ENCODE results near the gene SOCS7. TPM values are rescaled to one million over a fixed set of nuclear protein-coding genes. Genes with fewer than 3 reads are reported as not detected.
"Not testable (repeated sequence)": the region's sequence is repeated elsewhere in the genome, so short reads cannot be mapped to it uniquely, and the experiment has no call there.

The SOCS7 gene
- total and polyA plus RNA-seq, 2 of the 4 experiments (the other 2 are of a cell fraction), result 6.5 to 6.8 TPM

- Histone ChIP-seq H3K18ac (ENCODE audit: low read depth, low read length) (no peak overlapping the region), H2BK20ac (ENCODE audit: low read depth, low read length) (no peak overlapping the region), H2BK15ac (ENCODE audit: low read depth, low read length) (no peak overlapping the region), H3K56ac (ENCODE audit: extremely low read depth, insufficient read depth, low read length) (no peak overlapping the region), H3K9ac (ENCODE audit: low read depth, low read length) (no peak overlapping the region), H2BK120ac (ENCODE audit: low read depth, low read length) (no peak overlapping the region), H4K20me1 (ENCODE audit: insufficient read depth, low read length) (peaks cover 95% of the 10 kb centered on the region), H4K5ac (ENCODE audit: low read depth, low read length) (no peak overlapping the region), H2AFZ (replicated peaks; ENCODE audit: low read length, poor library complexity) (no peak overlapping the region), H3K79me1 (ENCODE audit: low read depth in 1 of 2, low read length in 2 of 2) (peaks cover 28 to 92% of the 10 kb centered on the region in 2 experiments), H3K9me1 (ENCODE audit: insufficient read depth, low read length) (peaks cover 16% of the 10 kb centered on the region), H3K4me2 (ENCODE audit: low read depth, low read length) (no peak overlapping the region), H3K4me1 (ENCODE audit: control insufficient read depth, insufficient read depth, low read length) (peaks cover 11% of the 10 kb centered on the region), H3K36me3 (ENCODE audit: control insufficient read depth, insufficient read depth, low read length) (peaks cover 13% of the 10 kb centered on the region), H3K27me3 (ENCODE audit: control insufficient read depth, insufficient read depth, low read length) (no peaks in the 10 kb centered on the region), H4K8ac (ENCODE audit: low read depth in 2 of 2, low read length in 2 of 2) (no peak overlapping the region), H3K4ac (ENCODE audit: low read depth, low read length) (no peak overlapping the region), H4K91ac (ENCODE audit: insufficient read depth, low read depth, low read length) (no peak overlapping the region), H3K14ac (replicated peaks; ENCODE audit: low read depth, low read length) (no peak overlapping the region), H3K4me3 (ENCODE audit: insufficient read depth, low read depth, low read length) (no peak overlapping the region), H3K27ac (ENCODE audit: insufficient read depth, low read length) (no peak overlapping the region), H3K23ac (ENCODE audit: low read depth, low read length) (no peak overlapping the region), H2AK5ac (ENCODE audit: low read depth, low read length) (no peak overlapping the region), H2AK9ac (replicated peaks; ENCODE audit: low read depth, low read length, poor library complexity) (no peak overlapping the region), H2BK5ac (ENCODE audit: low read depth, low read length, poor library complexity, severe bottlenecking) (no peak overlapping the region), H3K9me3 (ENCODE audit: control insufficient read depth, insufficient read depth, low read length) (no peaks in the 10 kb centered on the region)
- POLR2A ChIA-PET (ENCODE audit: unreplicated experiment), result no interaction called here
- WGBS, 2 experiments (ENCODE audit: extremely low coverage in 2 of 2, insufficient read length in 1 of 2), result 81% methylated on average over 6 of the region's 11 CpGs; no CpG with 5 or more reads in 1 of the 2 experiments
- BruUV-seq (replicated peaks), result no TSS peak
- ATAC-seq (ENCODE audit: low read depth), result no peak
- dilution Hi-C loops (cut with HindIII; ENCODE audit: low sequenced_read_pairs, unreplicated experiment) (no loop called here), intact Hi-C loops (cut with micrococcal nuclease) (no loop called here), in situ Hi-C loops (cut with MboI; ENCODE audit: low sequenced_read_pairs) (no loop called here)
- TF ChIP-seq NFE2L2 (IDR thresholded peaks at IDR 0.05; ENCODE audit: low read depth, low read length) (no peak), BHLHE40 (IDR thresholded peaks at IDR 0.05; ENCODE audit: low read depth, low read length) (no peak)
- CTCF ChIA-PET, result interaction anchor here (0.7 kb wide), 2 partner anchors 97 to 151 kb away, joined by 4 to 5 read pairs; no protein-coding TSS in a partner anchor
- no peak for DNase-seq
Measured at GRCh38 chr17:38436386-38436785, 84.7 kb downstream of the SOCS7 start.

GRCh38 chr17:38437313-38437712 is 85.7 kb downstream of the SOCS7 start:
- H3K18ac ChIP-seq (ENCODE audit: low read depth, low read length); H2BK120ac ChIP-seq (ENCODE audit: low read depth, low read length); intact Hi-C loops (cut with micrococcal nuclease); H4K8ac ChIP-seq (ENCODE audit: low read depth in 2 of 2, low read length in 2 of 2); H2BK20ac ChIP-seq (ENCODE audit: low read depth, low read length); H3K9me3 ChIP-seq (ENCODE audit: control insufficient read depth, insufficient read depth, low read length); H2AFZ ChIP-seq (replicated peaks; ENCODE audit: low read length, poor library complexity); H3K23ac ChIP-seq (ENCODE audit: low read depth, low read length); dilution Hi-C loops (cut with HindIII; ENCODE audit: low sequenced_read_pairs, unreplicated experiment); H4K91ac ChIP-seq (ENCODE audit: insufficient read depth, low read depth, low read length); H4K5ac ChIP-seq (ENCODE audit: low read depth, low read length); H3K14ac ChIP-seq (replicated peaks; ENCODE audit: low read depth, low read length); DNase-seq; H2AK9ac ChIP-seq (replicated peaks; ENCODE audit: low read depth, low read length, poor library complexity); H3K4me2 ChIP-seq (ENCODE audit: low read depth, low read length); H2AK5ac ChIP-seq (ENCODE audit: low read depth, low read length); ATAC-seq (ENCODE audit: low read depth); H3K27ac ChIP-seq (ENCODE audit: insufficient read depth, low read length); BruUV-seq (replicated peaks); H3K4me3 ChIP-seq (ENCODE audit: insufficient read depth, low read depth, low read length); POLR2A ChIA-PET (ENCODE audit: unreplicated experiment); H3K27me3 ChIP-seq (ENCODE audit: control insufficient read depth, insufficient read depth, low read length); H3K9ac ChIP-seq (ENCODE audit: low read depth, low read length); H3K4ac ChIP-seq (ENCODE audit: low read depth, low read length); H3K56ac ChIP-seq (ENCODE audit: extremely low read depth, insufficient read depth, low read length); H2BK5ac ChIP-seq (ENCODE audit: low read depth, low read length, poor library complexity, severe bottlenecking); H2BK15ac ChIP-seq (ENCODE audit: low read depth, low read length); in situ Hi-C loops (cut with MboI; ENCODE audit: low sequenced_read_pairs): not testable (repeated sequence)
- Histone ChIP-seq H4K20me1 (ENCODE audit: insufficient read depth, low read length) (peaks cover 95% of the 10 kb centered on the region), H3K4me1 (ENCODE audit: control insufficient read depth, insufficient read depth, low read length) (peaks cover 11% of the 10 kb centered on the region), H3K79me1 (ENCODE audit: low read depth in 1 of 2, low read length in 2 of 2) (peaks cover 27 to 93% of the 10 kb centered on the region in 2 experiments), H3K9me1 (ENCODE audit: insufficient read depth, low read length) (peaks cover 16% of the 10 kb centered on the region), H3K36me3 (ENCODE audit: control insufficient read depth, insufficient read depth, low read length) (peaks cover 13% of the 10 kb centered on the region)
- WGBS, 2 experiments (ENCODE audit: extremely low coverage in 2 of 2, insufficient read length in 1 of 2), result no CpG with 5 or more reads among the region's 1 CpG
- CTCF ChIA-PET, result interaction anchor here (0.7 kb wide), 2 partner anchors 97 to 150 kb away, joined by 4 to 5 read pairs; no protein-coding TSS in a partner anchor
